HG03280 (cell line): ENCODE results near the gene SIRT2.
"Not testable (repeated sequence)": the region's sequence is repeated elsewhere in the genome, so short reads cannot be mapped to it uniquely, and the experiment has no call there.

Source experiments
- ATAC-seq: cut with Tn5 transposase; IDR thresholded peaks from one replicate; pipeline ENCODE4 v1.9.1; 2021; ENCODE audit warnings: mild to moderate bottlenecking, moderate library complexity; ENCODE audit not compliant: unreplicated experiment

Gene SIRT2

DNA sequence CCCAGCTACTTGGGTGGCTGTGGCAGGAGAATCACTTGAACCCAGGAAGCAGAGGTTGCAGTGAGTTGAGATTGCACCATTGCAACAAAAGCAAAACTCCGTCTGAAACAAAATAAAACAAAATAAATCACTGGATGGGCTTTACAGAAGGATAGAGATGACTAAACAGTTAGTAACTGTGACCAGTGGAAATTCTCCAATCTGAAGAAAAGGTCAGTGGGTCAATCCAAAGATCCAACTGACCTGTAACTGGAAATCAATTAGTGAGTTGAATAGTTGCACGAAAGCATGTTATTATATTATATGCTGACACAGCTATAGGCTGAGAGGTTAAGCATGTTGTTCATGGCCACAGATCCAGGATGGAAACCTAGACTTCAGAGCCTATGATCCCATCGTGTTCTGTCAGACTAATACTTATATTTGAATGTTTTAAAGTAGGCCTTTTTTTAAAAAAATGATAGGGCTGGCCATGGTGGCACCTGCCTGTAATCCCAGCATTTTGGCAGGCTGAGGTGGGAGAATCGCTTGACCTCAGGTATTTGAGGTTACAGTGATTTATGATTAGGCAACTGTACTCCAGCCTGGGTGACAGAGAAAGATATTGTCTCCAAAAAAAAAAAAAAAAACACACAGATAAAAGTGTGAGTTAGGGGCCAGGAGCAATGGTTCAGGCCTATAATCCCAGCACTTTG lies 69.2 kb downstream of the SIRT2 start:
- no peak for ATAC-seq

GRCh38 chr19:38829203-38829602 lies 70.2 kb downstream of the SIRT2 start:
- not testable (repeated sequence) for ATAC-seq
